Lower leg skin (tissue), 4 donors: ENCODE data around the gene CAV1. TPM values are rescaled to one million over a fixed set of nuclear protein-coding genes. Genes with fewer than 3 reads are reported as not detected.

Experiments used
- DNase-seq, 2 donors: peaks; one replicate each; pipeline ENCODE4 v3.0.0-alpha.2; 2019; ENCODE audit warnings: low spot score in 2 of 2
- H3K4me3 ChIP-seq: fragments of 200-600 bp; sonication (generic); 2 replicates; pipeline ENCODE4 v1.5.1; 2017; ENCODE audit warnings: mild to moderate bottlenecking, low read depth; ENCODE audit not compliant: poor library complexity, severe bottlenecking
- CTCF ChIP-seq, 3 donors: fragments of 450-650 bp; IDR thresholded peaks; one replicate each; pipeline ENCODE4 v1.5.1; 2016; ENCODE audit warnings: antibody characterized with exemption in 3 of 3, mild to moderate bottlenecking in 3 of 3, moderate library complexity in 2 of 3
- POLR2A ChIP-seq, 2 donors: fragments of 450-650 bp; IDR thresholded peaks; one replicate each; pipeline ENCODE4 v1.6.1; 2016 to 2017; ENCODE audit warnings: antibody characterized with exemption in 2 of 2, mild to moderate bottlenecking in 1 of 2, moderate library complexity in 1 of 2
- WGBS, 2 donors: methylation state at CpG; one replicate each; pipeline ENCODE4 v1.1.5; 2018; 5-methylcytosine and 5-hydroxymethylcytosine counted together
- intact Hi-C: fragments of 100-400 bp; cut with DNase I; formaldehyde crosslinking; loops from one replicate; pipeline ENCODE4 v1.15.0; 2023; ENCODE audit warnings: low total_unique reads
- total RNA-seq, 4 donors: library from RNA; depleted of rRNA; stranded (reverse); fragments of >200 nt; gene quantifications; one replicate each; pipeline ENCODE4 v1.1.0, GENCODE V29; 2016

Gene CAV1
- total RNA-seq, 4 donors from 2014 or later: 78.7 to 178 (median 139) TPM

- intact Hi-C loops: loop anchor here (10.0 kb wide), 1 partner anchor 271 kb away; no protein-coding TSS in a partner anchor
- WGBS, 2 donors: 1% methylated on average over 56 to 82 of the region's 83 CpGs
- DNase-seq: peak; percentile 79 to 95
- peak overlapping the region; percentile 96 for H3K4me3 ChIP-seq
- TF ChIP-seq CTCF (IDR thresholded peaks at IDR 0.05): no peak
- TF ChIP-seq POLR2A (IDR thresholded peaks at IDR 0.05): no peak
Observed at GRCh38 chr7:116525913-116526861, 1.4 kb downstream of the CAV1 start.

- intact Hi-C loops: loop anchor here (10.0 kb wide), 1 partner anchor 272 kb away; no protein-coding TSS in a partner anchor
- peak overlapping the region; percentile 96 for H3K4me3 ChIP-seq
- TF ChIP-seq POLR2A (IDR thresholded peaks at IDR 0.05) (no peak), CTCF (IDR thresholded peaks at IDR 0.05) (no peak)
- 10 to 11% methylated on average over 5 of the region's 5 CpGs for WGBS, 2 donors
- no peak for DNase-seq
Observed at GRCh38 chr7:116526897-116527296, 2.1 kb downstream of the CAV1 start.

GRCh38 chr7:116527521-116527920, 2.7 kb downstream of the CAV1 start:
- no peak overlapping the region for H3K4me3 ChIP-seq
- DNase-seq: no peak
- WGBS, 2 donors: 15 to 19% methylated on average over 3 of the region's 3 CpGs
- no peak for TF ChIP-seq CTCF (IDR thresholded peaks at IDR 0.05)
- TF ChIP-seq POLR2A (IDR thresholded peaks at IDR 0.05): no peak
- intact Hi-C loops: loop anchor here (10.0 kb wide), 1 partner anchor 273 kb away; no protein-coding TSS in a partner anchor

DNA sequence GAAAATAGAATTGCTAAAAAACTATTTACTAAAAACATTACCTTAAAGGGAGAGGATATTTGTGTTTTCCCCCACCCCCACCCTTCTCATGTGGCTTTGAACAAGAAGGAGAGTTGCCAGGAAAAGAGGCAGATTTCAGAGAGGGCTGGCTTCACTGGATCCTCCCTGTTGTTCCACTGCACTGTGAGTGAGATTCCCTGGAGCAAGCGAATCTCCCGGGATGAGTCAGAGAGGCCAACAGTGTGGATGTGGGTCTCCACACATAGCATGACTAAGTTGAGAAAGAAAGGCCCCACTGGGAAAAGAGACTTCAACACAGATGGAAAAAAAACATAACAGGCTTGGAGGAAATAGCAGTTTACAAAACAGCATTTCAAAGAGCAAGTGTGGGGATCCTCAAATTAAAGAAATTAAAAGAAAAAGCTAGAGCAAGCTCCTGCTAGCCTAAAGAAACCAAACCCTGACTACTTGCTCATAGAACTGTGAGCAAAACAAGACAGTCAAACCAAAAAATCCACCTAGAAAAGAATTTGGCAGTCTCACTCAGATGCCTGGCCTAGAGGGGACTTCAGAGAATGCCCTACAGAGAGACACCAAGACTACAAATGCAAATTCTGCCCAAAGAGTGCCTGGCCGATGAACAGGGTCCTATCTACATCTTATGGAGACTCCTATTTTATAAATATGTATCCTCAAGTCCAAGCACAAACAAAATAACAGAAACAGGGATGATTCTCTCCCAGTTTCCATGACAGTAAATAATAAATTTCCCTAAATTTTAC, 3.4 kb downstream of the CAV1 start:
- intact Hi-C loops: loop anchor here (10.0 kb wide), 1 partner anchor 273 kb away; no protein-coding TSS in a partner anchor
- DNase-seq: peak; percentile 84 to 93
- no peak overlapping the region for H3K4me3 ChIP-seq
- TF ChIP-seq POLR2A (IDR thresholded peaks at IDR 0.05): no peak
- TF ChIP-seq CTCF (IDR thresholded peaks at IDR 0.05): no peak
- 17 to 19% methylated on average over 3 of the region's 3 CpGs for WGBS, 2 donors

- 15 to 18% methylated on average over 1 of the region's 1 CpG for WGBS, 2 donors
- intact Hi-C loops: loop anchor here (10.0 kb wide), 1 partner anchor 274 kb away; no protein-coding TSS in a partner anchor
- no peak overlapping the region for H3K4me3 ChIP-seq
- DNase-seq: no peak
- TF ChIP-seq CTCF (IDR thresholded peaks at IDR 0.05): no peak
- no peak for TF ChIP-seq POLR2A (IDR thresholded peaks at IDR 0.05)
Observed at GRCh38 chr7:116529250-116529649, 4.4 kb downstream of the CAV1 start.
